OCI-M2 (cell line): ENCODE results near the gene BOC.

Experiments
- DNase-seq: peaks from one replicate; lab custom pipeline; 2025; ENCODE audit not compliant: unreplicated experiment; lab: John Stamatoyannopoulos, UW

BOC gene

DNA sequence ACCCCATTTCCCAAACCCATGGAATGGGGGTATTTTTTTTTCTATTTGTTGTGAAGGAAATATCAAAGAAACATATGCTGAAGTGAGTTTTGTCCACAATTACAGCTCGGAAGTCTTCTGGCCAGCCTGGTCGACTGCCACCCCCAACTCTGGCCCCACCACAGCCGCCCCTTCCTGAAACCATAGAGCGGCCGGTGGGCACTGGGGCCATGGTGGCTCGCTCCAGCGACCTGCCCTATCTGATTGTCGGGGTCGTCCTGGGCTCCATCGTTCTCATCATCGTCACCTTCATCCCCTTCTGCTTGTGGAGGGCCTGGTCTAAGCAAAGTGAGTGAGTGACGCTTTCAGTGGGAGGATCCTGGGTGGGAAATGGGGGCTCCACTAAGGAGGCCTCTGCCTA lies 71.9 kb downstream of the BOC start:
- no peak for DNase-seq

DNA sequence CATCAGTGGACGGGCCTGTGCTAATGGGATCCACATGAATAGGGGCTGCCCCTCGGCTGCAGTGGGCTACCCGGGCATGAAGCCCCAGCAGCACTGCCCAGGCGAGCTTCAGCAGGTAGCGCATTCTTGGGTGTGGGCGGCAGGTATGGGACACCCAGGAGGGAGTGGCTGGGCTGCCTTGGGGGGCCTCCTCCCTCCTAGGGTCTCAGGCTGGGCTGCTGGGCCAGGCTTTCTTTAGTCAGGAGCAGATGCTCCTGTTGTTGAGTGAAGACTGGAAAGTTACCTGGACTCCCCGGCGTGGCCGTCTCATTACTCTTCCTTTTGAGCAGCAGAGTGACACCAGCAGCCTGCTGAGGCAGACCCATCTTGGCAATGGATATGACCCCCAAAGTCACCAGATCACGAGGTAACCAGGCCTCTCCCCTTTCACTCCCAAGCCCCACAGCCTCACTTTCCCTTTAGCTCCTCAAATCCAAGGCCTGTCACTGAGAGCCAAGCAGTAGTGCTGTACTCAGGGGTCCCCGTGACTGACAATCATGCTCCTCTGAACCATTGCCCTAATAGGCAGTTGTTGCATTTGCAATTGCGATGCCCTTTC lies 73.2 kb downstream of the BOC start:
- no peak for DNase-seq

- DNase-seq, result no peak
Measured at GRCh38 chr3:113285226-113285625, 73.9 kb downstream of the BOC start.

DNA sequence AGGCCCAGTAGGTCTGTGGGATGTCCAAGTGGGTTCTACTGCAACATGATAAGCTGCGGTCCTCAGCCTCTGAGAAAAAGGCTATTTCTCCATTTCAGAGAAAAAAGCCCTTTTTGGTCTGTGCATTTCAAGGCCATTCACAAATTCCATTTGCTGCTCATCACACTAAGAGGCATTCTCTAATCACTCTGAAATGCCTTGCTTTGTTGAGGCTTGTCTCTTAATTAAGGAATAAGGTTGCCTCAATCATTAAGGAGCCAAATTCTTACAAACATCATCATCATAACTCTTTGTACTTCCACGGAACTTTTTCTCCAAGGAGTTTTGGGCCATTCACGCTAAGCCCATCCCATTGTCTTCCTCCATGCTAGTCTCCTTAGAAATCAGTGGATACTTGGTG lies 74.4 kb downstream of the BOC start:
- DNase-seq, result no peak

DNA sequence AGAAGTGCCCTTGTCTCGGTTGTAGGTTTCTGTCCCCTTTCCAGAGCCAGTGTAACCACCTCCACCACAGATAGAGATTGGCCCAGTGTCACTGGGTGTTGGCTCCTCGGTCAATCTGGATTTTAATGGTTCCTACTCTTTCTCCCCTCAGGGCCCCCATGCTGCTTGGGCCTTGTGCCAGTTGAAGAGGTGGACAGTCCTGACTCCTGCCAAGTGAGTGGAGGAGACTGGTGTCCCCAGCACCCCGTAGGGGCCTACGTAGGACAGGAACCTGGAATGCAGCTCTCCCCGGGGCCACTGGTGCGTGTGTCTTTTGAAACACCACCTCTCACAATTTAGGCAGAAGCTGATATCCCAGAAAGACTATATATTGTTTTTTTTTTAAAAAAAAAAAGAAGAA lies 75.2 kb downstream of the BOC start:
- DNase-seq, result no peak

GRCh38 chr3:113287111-113287802 lies 75.9 kb downstream of the BOC start:
- DNase-seq, result no peak

- peak; percentile 28 for DNase-seq
Measured at GRCh38 chr3:113287803-113288648, 76.7 kb downstream of the BOC start.

DNA sequence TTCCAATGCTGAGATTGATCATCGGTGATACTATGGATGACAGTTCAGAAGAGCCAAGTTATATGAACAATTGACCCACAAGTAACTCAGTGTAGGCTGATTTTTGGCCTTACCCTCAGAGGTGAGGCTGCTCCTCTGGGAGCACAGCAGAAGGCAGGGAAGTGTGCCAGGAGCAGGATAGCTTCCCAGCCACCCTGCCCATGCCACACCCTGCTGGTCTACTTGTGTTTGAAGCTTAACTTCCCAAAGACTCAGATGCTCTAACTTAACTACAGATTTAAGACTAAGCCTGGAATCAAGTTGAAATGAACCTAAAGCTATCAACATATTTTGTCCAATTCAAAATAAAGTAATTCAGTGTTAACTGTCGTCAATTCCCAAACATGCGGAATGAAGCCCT lies 77.5 kb downstream of the BOC start:
- no peak for DNase-seq

GRCh38 chr3:113291572-113291971 lies 80.2 kb downstream of the BOC start:
- no peak for DNase-seq

DNA sequence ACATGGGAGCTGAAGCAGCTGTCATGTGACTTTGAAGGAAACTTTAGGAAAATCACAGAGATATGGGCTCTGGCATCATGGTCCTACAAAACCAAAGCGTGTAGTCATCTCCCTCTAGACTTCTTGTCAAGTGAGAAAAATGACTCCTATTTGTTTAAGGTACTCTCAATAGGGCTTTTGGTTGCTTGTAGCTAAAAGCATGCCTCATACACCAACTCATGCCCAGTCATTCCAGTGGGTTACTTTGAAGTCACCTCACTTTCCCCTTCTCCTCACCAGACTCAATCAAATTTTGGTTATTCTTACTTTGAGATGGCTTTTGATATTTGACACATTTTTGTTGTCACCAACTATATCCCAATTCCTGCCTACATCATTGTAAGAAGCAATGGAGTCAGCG lies 81.6 kb downstream of the BOC start:
- no peak for DNase-seq

DNA sequence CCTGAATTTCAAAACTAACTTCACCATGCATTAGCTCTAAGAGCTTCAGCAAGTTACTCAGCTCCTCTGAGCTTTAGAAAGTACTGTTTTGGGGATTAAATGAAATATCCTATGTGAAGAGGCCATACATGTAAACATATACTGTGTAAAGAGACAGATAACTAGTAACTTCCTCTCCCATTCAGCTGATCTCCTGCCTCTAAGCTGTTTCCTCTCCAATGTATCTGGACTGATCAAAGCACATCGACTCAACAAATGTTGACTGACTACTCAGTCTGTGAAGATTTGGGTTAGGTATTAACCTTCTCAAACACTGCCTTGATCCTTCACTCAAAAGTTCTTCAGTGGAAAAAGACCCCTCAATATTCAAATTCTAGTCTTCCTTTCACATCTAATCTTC lies 82.0 kb downstream of the BOC start:
- no peak for DNase-seq

- no peak for DNase-seq
Measured at GRCh38 chr3:113295463-113295862, 84.1 kb downstream of the BOC start.

DNA sequence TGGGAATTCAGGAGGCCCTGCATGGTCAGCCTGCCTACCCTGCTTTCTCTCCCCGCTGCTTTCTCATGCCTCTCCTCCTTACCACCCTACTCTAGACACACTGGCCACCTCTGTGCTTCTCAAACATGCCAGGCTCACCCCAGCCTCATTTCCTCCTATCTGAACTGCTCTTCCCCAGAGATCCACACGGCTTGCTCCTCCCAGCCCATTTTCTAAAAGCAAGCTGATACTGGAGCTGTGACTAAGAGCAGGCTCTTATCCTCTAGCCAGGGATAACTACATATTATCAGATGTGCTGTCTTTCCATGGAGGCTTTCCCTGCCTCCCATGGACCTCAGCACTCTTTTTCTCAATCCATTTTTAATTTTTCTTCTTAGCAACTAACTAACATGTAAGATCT lies 85.9 kb downstream of the BOC start:
- no peak for DNase-seq

DNA sequence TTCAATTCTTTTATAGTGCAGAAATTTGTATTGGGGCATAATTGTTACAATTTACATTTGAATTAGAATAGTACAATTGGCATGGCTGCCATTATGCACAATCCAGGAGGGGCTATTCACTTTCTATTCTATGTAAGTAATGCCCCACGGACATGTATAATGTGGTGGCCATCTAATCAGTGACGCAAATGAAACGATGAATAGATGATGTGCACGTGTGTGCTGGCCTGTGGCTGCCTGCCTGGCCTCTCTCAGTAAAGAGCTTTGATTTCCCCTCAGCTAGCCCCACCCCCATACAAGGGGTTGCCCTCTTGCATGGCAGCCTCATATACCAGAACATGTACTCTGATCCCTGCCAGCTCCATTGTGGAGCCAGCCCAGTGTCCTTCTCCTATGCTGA lies 86.5 kb downstream of the BOC start:
- no peak for DNase-seq

- DNase-seq, result no peak
Measured at GRCh38 chr3:113300596-113300995, 89.2 kb downstream of the BOC start.

DNA sequence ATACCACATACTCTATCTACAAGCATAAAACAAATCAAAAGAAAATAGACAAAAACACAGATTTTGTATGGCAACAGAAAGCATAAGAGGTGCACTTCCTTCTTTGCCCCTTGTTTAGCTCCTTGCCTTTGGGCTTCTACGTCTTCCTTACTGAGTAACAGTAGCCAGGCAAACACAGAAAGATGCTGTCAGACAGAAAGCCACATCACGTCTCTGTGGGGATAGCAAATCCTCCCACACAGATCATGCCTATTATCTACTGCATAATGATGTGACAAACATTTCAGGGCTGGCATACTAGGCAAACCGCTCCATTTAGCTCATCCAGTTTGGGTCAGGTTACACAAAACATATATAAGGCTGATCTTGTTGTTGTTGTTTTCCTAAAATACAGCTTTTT lies 92.7 kb downstream of the BOC start:
- no peak for DNase-seq

GRCh38 chr3:113304856-113305540 lies 93.6 kb downstream of the BOC start:
- no peak for DNase-seq

DNA sequence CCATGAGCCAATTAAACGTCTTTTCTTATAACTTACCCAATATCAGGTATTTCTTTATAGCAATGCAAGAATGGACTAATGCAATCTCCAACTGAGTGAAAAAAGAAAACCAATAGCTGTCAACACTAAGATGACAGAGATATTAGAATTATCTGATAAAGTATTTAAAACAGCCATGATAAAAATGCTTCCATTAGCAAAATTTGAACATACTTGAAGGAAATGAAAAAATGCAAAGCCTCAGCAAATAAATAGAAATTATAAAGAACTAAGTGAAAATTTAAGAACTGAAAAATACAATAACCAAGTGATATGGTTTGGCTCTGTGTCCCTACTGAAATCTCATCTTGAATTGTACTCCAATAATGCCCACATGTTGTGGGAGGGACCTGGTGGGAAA lies 99.6 kb downstream of the BOC start:
- DNase-seq, result no peak

DNA sequence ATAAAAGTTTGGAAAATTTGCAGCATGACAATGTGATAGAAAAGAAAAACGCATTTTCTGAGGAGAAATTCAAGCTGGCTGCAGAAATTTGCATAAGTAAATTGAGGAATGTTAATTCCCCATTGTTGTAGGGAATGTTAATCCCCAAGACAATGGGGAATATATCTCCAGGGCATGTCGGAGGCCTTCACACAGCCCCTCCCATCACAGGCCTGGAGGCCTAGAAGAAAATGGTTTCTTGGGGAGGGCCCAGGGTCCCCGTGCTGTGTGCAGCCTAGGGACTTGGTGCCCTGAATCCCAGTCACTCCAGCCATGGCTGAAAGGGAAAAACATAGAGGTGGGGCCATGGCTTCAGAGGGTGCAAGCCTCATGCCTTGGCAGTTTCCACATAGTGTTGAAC lies 101.1 kb downstream of the BOC start:
- DNase-seq, result no peak

GRCh38 chr3:113314923-113315322 lies 103.6 kb downstream of the BOC start:
- no peak for DNase-seq

- DNase-seq, result no peak
Measured at GRCh38 chr3:113329757-113330156, 118.4 kb downstream of the BOC start.

DNA sequence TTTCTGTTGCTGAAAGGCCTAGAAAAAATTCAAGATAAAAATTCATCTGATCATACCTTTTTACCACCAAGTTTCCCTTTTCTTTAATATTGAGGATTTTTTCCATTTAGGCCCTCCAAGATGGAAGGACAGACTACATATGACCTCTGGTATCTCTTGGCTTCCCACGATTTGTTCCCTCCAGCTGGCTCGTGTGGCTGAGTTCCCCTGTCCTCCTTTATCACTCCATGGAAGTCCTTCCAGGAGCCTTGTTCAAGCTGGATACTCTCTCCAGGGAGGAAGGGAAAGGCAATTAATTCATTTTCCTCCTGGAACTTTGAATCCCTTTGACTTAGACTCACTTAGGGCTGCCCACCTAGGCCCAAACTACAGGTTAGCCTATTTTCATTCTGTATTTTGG lies 119.4 kb downstream of the BOC start:
- DNase-seq, result no peak
